Hepatocyte (in vitro differentiated cells): ENCODE measurements around the gene STK17A.

ENCODE experiments used
- CTCF ChIP-seq: fragments of 200-600 bp; sonication (generic); IDR thresholded peaks from 2 replicates; pipeline ENCODE4 v1.5.1; 2016; ENCODE audit warnings: antibody characterized with exemption, mild to moderate bottlenecking; ENCODE audit not compliant: poor library complexity
- EZH2 ChIP-seq: fragments of 200-600 bp; sonication (generic); IDR thresholded peaks from 2 replicates; pipeline ENCODE4 v1.6.1; 2016; ENCODE audit warnings: antibody characterized with exemption, mild to moderate bottlenecking, borderline replicate concordance

DNA sequence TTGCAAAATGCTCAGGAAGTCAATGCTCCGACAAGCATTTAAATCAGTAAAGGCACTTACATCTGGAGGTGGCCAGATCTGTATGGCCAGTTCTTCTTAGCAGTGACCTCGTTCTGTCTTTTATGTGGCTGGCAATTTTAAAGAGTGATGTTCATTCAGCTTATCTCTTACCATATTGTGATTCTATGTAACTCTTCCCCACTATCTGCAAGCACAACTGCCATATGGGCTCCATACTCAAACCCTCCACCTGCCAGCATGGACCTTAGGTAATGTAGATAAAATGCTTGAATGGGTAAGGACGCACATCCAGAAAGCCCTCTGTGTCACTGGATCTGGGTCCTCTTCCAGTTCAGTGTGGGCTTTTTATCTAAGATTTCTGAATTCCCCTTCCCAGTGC lies 42.4 kb upstream of the STK17A start:
- TF ChIP-seq CTCF (no peak), EZH2 (no peak)
